K562 (cell line): ENCODE results near the gene IRX5. TPM values are rescaled to one million over a fixed set of nuclear protein-coding genes. Genes with fewer than 3 reads are reported as not detected.
A peak's percentile ranks its signal among the peaks of the same experiment; 100 is the strongest.

Source experiments
- CBX1 ChIP-seq: sonication (generic); IDR thresholded peaks from 2 replicates; pipeline ENCODE4 v1.6.1; 2016; ENCODE audit warnings: antibody characterized with exemption, low read depth, mild to moderate bottlenecking
- CREB1 ChIP-seq, 2 experiments: sonication (generic) in 1 of 2; formaldehyde crosslinking in 1 of 2; IDR thresholded peaks; 2 replicates each; pipeline versions ENCODE4 v1.6.1 to v1.8.0; 2012 to 2022; ENCODE audit warnings: inconsistent platforms in 1 of 2, mild to moderate bottlenecking in 1 of 2, missing genetic modification reagents in 1 of 2, moderate library complexity in 1 of 2
- FIP1L1 ChIP-seq: fragments of 200-400 bp; formaldehyde crosslinking; IDR thresholded peaks from 2 replicates; pipeline ENCODE4 v1.6.1; 2018; ENCODE audit warnings: mild to moderate bottlenecking, low read depth, low read length; ENCODE audit not compliant: poor library complexity, severe bottlenecking
- FUS ChIP-seq: fragments of 200-400 bp; formaldehyde crosslinking; optimal IDR thresholded peaks from 2 replicates; pipeline ENCODE3; 2017; ENCODE audit warnings: low read depth, low read length
- HNRNPLL ChIP-seq: fragments of 200-400 bp; formaldehyde crosslinking; IDR thresholded peaks from 2 replicates; pipeline ENCODE4 v1.6.1; 2017; ENCODE audit warnings: low read length, low read depth, mild to moderate bottlenecking; ENCODE audit not compliant: poor library complexity, severe bottlenecking
- KAT8 ChIP-seq: fragments of 450-650 bp; IDR thresholded peaks from 2 replicates; pipeline ENCODE4 v1.6.1; 2016; ENCODE audit warnings: low read depth, mild to moderate bottlenecking
- LEF1 ChIP-seq: fragments of 450-650 bp; IDR thresholded peaks from 2 replicates; pipeline ENCODE4 v1.6.1; 2016; ENCODE audit warnings: mild to moderate bottlenecking
- NCOR1 ChIP-seq: fragments of 450-650 bp; IDR thresholded peaks from 2 replicates; pipeline ENCODE4 v1.6.1; 2016; ENCODE audit warnings: mild to moderate bottlenecking, moderate library complexity
- NFE2L1 ChIP-seq: fragments of 450-650 bp; IDR thresholded peaks from 2 replicates; pipeline ENCODE4 v1.6.1; 2016; ENCODE audit warnings: missing genetic modification characterization, low read depth, mild to moderate bottlenecking, missing compliant biosample characterization, moderate library complexity, borderline replicate concordance
- NFIC ChIP-seq: fragments of 450-650 bp; IDR thresholded peaks from 2 replicates; pipeline ENCODE4 v1.6.1; 2017; ENCODE audit warnings: mild to moderate bottlenecking, inconsistent platforms
- SETDB1 ChIP-seq: IDR thresholded peaks from one replicate; pipeline ENCODE4 v1.6.1; 2012; ENCODE audit warnings: low read length, control low read depth, inconsistent platforms
- SREBF2 ChIP-seq: sonication (generic); formaldehyde crosslinking; IDR thresholded peaks from 2 replicates; pipeline ENCODE4 v1.4.0; 2020; ENCODE audit warnings: mild to moderate bottlenecking, missing genetic modification reagents
- TEAD4 ChIP-seq, 2 experiments: sonication (generic) in 1 of 2; formaldehyde crosslinking in 1 of 2; IDR thresholded peaks; 2 replicates each; pipeline versions ENCODE4 v1.6.1 to v1.8.0; 2012 to 2022; ENCODE audit warnings: borderline replicate concordance in 1 of 2, inconsistent platforms in 1 of 2, low read length in 1 of 2, mild to moderate bottlenecking in 1 of 2, missing genetic modification reagents in 1 of 2
- ZBED1 ChIP-seq: IDR thresholded peaks from 2 replicates; pipeline ENCODE4 v1.6.1; 2014
- ZNF445 ChIP-seq: fragments of 250-450 bp; sonication (Bioruptor Pico); IDR thresholded peaks from 2 replicates; pipeline ENCODE4 v1.4.0; 2020; ENCODE audit warnings: low read depth, mild to moderate bottlenecking, moderate library complexity
- ZNF583 ChIP-seq: fragments of 250-450 bp; sonication (Bioruptor Pico); IDR thresholded peaks from 2 replicates; pipeline ENCODE4 v1.4.0; 2020
- polyA plus RNA-seq, 8 experiments: library from polyadenylated mRNA; depleted of rRNA in 4 of 8; stranded (reverse) in 5 of 8; unstranded in 3 of 8; fragments of >200 nt; fragmentation: Nextera tagmentation in 2 of 8; fragmentation: Illumina TruSeq in 1 of 8; extraction: Ambion mirVana in 2 of 8; extraction: Trizol in 1 of 8; gene quantifications; 2 replicates each; pipeline versions ENCODE4 v1.2.1 to v1.2.3, GENCODE V29; 2011 to 2014; ENCODE audit warnings: inconsistent platforms in 1 of 8, missing spikeins in 1 of 8
- total RNA-seq, 7 experiments: library from RNA; depleted of rRNA in 6 of 7; stranded (reverse); fragments of >200 nt in 6 of 7; fragmentation: Illumina TruSeq in 2 of 7; extraction: Trizol in 2 of 7; gene quantifications; 2 replicates each; pipeline versions ENCODE4 v1.2.1 to v1.2.3, GENCODE V29; 2011 to 2021; ENCODE audit warnings: low replicate concordance in 1 of 7
- TF ChIP-seq, protein P1 (sequence below): sonication (generic); formaldehyde crosslinking; IDR thresholded peaks from 2 replicates; pipeline ENCODE4 v1.8.1; 2023; ENCODE audit warnings: missing genetic modification reagents, mild to moderate bottlenecking, borderline replicate concordance
- TF ChIP-seq, protein P2 (sequence below): IDR thresholded peaks from 2 replicates; pipeline ENCODE4 v1.6.1; 2016; ENCODE audit warnings: missing genetic modification characterization, missing compliant biosample characterization
- TF ChIP-seq, protein P3 (sequence below): IDR thresholded peaks from 2 replicates; pipeline ENCODE4 v1.6.1; 2011; ENCODE audit warnings: borderline replicate concordance, low read depth, mild to moderate bottlenecking, moderate library complexity, low read length; ENCODE audit not compliant: insufficient read depth, poor library complexity, severe bottlenecking

Gene IRX5
- total and polyA plus RNA-seq, 9 of the 15 experiments (the other 6 are each of a cell fraction or from before 2014, with no cell fraction given) = 0.20 to 4.2 (median 0.94) TPM

DNA sequence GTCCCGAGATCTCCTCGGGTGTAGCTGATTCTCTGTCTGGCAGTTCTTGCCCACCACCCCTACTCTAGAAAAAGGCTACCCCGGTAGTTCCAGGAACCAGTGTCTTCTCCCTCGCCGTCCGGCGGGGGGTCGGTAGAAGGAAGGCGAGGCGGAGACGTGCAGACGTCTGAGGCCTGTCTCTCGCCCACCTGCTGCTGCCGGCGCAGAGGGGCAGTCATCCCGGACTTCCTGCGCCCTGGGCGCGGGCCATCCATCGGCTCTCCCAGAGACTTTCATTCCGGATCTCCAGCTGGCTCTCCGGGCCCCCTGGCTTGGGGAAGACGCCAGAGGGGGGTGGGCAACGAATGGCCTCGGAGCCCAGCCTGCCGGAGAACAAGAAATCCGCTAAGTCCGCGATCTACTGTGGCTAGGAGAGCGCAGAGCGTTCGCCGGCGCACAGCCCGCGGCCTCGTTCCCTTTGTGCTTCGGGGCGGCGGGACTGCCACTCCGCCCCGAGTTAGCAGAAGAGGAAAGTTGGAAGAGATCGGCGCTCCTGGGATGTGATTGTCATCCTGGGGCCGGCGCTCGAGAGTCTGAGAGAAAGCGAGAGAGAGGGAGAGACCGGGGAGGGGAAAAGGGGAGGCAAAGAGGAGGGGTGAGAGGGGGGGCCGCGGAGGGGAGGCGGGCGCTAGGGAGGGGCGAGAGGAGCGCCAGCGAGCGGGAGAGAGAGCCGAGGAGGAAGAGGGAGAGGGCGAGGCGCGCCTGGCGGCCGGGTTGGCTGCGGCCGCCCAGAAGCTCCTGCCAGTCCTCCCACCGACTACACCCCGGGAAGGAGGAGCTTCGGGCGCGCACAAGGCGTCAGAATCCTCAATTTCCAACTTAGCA is at the start of gene IRX5 (continued):
- TF ChIP-seq TEAD4 (IDR thresholded peaks at IDR 0.05; ENCODE audit: low read length) = no peak
- no peak for TF ChIP-seq TEAD4 (CRISPR knock-in tag; IDR thresholded peaks at IDR 0.05; ENCODE audit: borderline replicate concordance)
- TF ChIP-seq FIP1L1 = peak; percentile 9
- no peak for TF ChIP-seq CREB1 (IDR thresholded peaks at IDR 0.05)
- TF ChIP-seq CREB1 (CRISPR knock-in tag; IDR thresholded peaks at IDR 0.05) = no peak
- no peak for TF ChIP-seq ZNF583
- no peak for TF ChIP-seq FUS
- TF ChIP-seq, protein P1, sequence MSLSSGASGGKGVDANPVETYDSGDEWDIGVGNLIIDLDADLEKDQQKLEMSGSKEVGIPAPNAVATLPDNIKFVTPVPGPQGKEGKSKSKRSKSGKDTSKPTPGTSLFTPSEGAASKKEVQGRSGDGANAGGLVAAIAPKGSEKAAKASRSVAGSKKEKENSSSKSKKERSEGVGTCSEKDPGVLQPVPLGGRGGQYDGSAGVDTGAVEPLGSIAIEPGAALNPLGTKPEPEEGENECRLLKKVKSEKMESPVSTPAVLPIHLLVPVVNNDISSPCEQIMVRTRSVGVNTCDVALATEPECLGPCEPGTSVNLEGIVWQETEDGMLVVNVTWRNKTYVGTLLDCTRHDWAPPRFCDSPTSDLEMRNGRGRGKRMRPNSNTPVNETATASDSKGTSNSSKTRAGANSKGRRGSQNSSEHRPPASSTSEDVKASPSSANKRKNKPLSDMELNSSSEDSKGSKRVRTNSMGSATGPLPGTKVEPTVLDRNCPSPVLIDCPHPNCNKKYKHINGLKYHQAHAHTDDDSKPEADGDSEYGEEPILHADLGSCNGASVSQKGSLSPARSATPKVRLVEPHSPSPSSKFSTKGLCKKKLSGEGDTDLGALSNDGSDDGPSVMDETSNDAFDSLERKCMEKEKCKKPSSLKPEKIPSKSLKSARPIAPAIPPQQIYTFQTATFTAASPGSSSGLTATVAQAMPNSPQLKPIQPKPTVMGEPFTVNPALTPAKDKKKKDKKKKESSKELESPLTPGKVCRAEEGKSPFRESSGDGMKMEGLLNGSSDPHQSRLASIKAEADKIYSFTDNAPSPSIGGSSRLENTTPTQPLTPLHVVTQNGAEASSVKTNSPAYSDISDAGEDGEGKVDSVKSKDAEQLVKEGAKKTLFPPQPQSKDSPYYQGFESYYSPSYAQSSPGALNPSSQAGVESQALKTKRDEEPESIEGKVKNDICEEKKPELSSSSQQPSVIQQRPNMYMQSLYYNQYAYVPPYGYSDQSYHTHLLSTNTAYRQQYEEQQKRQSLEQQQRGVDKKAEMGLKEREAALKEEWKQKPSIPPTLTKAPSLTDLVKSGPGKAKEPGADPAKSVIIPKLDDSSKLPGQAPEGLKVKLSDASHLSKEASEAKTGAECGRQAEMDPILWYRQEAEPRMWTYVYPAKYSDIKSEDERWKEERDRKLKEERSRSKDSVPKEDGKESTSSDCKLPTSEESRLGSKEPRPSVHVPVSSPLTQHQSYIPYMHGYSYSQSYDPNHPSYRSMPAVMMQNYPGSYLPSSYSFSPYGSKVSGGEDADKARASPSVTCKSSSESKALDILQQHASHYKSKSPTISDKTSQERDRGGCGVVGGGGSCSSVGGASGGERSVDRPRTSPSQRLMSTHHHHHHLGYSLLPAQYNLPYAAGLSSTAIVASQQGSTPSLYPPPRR = no peak
- no peak for TF ChIP-seq LEF1
- no peak for TF ChIP-seq NFIC
- TF ChIP-seq SREBF2 (CRISPR knock-in tag) = no peak
- TF ChIP-seq NFE2L1 (tag) = no peak
- peak; percentile 28 for TF ChIP-seq HNRNPLL
- TF ChIP-seq SETDB1 = no peak
- TF ChIP-seq, protein P2, sequence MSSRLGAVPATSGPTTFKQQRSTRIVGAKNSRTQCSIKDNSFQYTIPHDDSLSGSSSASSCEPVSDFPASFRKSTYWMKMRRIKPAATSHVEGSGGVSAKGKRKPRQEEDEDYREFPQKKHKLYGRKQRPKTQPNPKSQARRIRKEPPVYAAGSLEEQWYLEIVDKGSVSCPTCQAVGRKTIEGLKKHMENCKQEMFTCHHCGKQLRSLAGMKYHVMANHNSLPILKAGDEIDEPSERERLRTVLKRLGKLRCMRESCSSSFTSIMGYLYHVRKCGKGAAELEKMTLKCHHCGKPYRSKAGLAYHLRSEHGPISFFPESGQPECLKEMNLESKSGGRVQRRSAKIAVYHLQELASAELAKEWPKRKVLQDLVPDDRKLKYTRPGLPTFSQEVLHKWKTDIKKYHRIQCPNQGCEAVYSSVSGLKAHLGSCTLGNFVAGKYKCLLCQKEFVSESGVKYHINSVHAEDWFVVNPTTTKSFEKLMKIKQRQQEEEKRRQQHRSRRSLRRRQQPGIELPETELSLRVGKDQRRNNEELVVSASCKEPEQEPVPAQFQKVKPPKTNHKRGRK (tag) = no peak
- TF ChIP-seq, protein P3, sequence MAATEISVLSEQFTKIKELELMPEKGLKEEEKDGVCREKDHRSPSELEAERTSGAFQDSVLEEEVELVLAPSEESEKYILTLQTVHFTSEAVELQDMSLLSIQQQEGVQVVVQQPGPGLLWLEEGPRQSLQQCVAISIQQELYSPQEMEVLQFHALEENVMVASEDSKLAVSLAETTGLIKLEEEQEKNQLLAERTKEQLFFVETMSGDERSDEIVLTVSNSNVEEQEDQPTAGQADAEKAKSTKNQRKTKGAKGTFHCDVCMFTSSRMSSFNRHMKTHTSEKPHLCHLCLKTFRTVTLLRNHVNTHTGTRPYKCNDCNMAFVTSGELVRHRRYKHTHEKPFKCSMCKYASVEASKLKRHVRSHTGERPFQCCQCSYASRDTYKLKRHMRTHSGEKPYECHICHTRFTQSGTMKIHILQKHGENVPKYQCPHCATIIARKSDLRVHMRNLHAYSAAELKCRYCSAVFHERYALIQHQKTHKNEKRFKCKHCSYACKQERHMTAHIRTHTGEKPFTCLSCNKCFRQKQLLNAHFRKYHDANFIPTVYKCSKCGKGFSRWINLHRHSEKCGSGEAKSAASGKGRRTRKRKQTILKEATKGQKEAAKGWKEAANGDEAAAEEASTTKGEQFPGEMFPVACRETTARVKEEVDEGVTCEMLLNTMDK = no peak
- TF ChIP-seq ZBED1 = no peak
- no peak for TF ChIP-seq CBX1
- TF ChIP-seq ZNF445 = no peak
- no peak for TF ChIP-seq KAT8
- TF ChIP-seq NCOR1 = 0 out of 2 replicates have a peak, but pooled peaks have one; percentile 17
